Osteocyte (in vitro differentiated cells): Measurements from ENCODE around the gene LARP7. TPM values are rescaled to one million over a fixed set of nuclear protein-coding genes. Genes with fewer than 3 reads are reported as not detected.
A peak's percentile ranks its signal among the peaks of the same experiment; 100 is the strongest.

Source experiments
- DNase-seq: peaks from one replicate; pipeline ENCODE4 v3.0.0; 2021; ENCODE audit warnings: mixed read lengths; ENCODE audit not compliant: unreplicated experiment; ENCODE audit errors: extremely low spot score
- H3K27ac Mint-ChIP-seq: one replicate; pipeline ENCODE4 v1.8.0; 2021; ENCODE audit warnings: mild to moderate bottlenecking, mixed read lengths; ENCODE audit not compliant: unreplicated experiment
- H3K27me3 Mint-ChIP-seq: one replicate; pipeline ENCODE4 v1.8.0; 2021; ENCODE audit warnings: mixed read lengths; ENCODE audit not compliant: unreplicated experiment
- H3K36me3 Mint-ChIP-seq: one replicate; pipeline ENCODE4 v1.8.0; 2021; ENCODE audit warnings: mixed read lengths; ENCODE audit not compliant: unreplicated experiment
- H3K4me1 Mint-ChIP-seq: one replicate; pipeline ENCODE4 v1.8.0; 2021; ENCODE audit warnings: mixed read lengths; ENCODE audit not compliant: unreplicated experiment
- H3K4me3 Mint-ChIP-seq: one replicate; pipeline ENCODE4 v1.8.0; 2021; ENCODE audit warnings: mild to moderate bottlenecking, moderate library complexity, mixed read lengths; ENCODE audit not compliant: unreplicated experiment
- H3K9me3 Mint-ChIP-seq: one replicate; pipeline ENCODE4 v1.8.0; 2021; ENCODE audit warnings: mixed read lengths; ENCODE audit not compliant: unreplicated experiment
- long read RNA-seq: library from polyadenylated mRNA; unstranded; transcript quantifications from one replicate; pipeline ENCODE4 v2.0.0, GENCODE V29; 2021
- total RNA-seq: library from RNA; stranded (reverse); gene quantifications from 2 replicates; pipeline ENCODE4 v1.2.1, GENCODE V29; 2021
- TF ChIP-seq, protein P1 (sequence below): fragments of 200-600 bp; sonication (generic); IDR thresholded peaks from 2 replicates; pipeline ENCODE4 v1.5.0; 2021; ENCODE audit warnings: antibody characterized with exemption, mild to moderate bottlenecking, moderate library complexity

Gene LARP7
- 33.1 and 43.3 TPM in 2 replicates for total RNA-seq
- long read RNA-seq, partial matches to known transcripts = 9 of 17 reads
- long read RNA-seq, other reads (novel, unspliced or antisense) = 5 of 17 reads

DNA sequence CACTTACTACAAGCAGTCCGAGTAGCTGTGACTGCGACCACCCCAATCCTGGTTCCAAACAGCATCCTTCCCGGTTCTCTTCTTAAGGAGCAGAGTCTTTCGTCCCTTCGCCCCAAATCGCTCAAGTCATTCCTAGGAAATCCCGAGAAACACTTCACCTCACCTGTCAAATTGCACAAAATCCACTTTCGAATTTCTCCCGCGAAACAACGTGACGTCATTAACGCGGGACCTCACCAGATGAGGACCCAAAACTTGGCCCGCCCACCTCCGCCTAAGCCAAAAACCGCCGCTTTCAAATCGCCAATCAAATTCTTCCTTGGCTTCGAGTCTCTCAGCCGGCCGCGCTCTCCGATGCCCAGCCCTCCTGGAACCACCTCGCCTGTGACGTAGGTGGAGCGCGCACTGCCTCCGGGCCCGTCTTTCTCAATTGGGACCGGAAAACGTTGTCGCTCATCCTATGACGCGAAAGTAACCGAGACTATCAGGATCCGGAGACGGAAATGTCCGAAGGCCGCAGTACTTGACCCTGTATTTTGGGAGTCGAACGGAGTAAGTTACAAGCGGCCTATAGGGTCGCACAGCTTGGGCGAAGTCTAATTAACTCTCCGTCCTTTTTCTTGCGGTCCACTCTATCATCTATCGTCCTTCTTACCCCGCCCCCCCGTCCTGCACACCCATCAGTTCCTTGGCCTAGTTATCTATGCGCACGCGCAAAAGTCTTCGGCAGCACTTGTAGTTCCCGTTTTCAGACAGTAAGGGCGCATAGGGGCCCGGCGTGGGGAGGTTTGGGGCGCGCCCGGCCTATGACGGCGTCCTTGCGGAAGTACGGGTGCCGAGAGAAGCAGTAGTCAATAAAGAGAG is at the start of gene LARP7, which contains the start of gene ZGRF1:
Gene LARP7 (plus strand): TSS at position 456 of the 864 bp plus-strand sequence. CDS start 7,527 bp downstream, outside the sequence.
Gene ZGRF1 (minus strand): TSS at position 222 of the 864 bp plus-strand sequence. CDS start 3,733 bp downstream, outside the sequence.
- TF ChIP-seq, protein P1, sequence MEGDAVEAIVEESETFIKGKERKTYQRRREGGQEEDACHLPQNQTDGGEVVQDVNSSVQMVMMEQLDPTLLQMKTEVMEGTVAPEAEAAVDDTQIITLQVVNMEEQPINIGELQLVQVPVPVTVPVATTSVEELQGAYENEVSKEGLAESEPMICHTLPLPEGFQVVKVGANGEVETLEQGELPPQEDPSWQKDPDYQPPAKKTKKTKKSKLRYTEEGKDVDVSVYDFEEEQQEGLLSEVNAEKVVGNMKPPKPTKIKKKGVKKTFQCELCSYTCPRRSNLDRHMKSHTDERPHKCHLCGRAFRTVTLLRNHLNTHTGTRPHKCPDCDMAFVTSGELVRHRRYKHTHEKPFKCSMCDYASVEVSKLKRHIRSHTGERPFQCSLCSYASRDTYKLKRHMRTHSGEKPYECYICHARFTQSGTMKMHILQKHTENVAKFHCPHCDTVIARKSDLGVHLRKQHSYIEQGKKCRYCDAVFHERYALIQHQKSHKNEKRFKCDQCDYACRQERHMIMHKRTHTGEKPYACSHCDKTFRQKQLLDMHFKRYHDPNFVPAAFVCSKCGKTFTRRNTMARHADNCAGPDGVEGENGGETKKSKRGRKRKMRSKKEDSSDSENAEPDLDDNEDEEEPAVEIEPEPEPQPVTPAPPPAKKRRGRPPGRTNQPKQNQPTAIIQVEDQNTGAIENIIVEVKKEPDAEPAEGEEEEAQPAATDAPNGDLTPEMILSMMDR = peak; percentile 79
- peaks cover 5% of the 10 kb centered on the region for H3K36me3 Mint-ChIP-seq
- H3K9me3 Mint-ChIP-seq = no peaks in the 10 kb centered on the region
- H3K27me3 Mint-ChIP-seq = no peaks in the 10 kb centered on the region
- peaks cover 13% of the 10 kb centered on the region for H3K4me1 Mint-ChIP-seq
- H3K27ac Mint-ChIP-seq = no peak within 1 kb of the TSS
- DNase-seq = peak; percentile 99
- H3K4me3 Mint-ChIP-seq = no peak within 1 kb of the TSS

DNA sequence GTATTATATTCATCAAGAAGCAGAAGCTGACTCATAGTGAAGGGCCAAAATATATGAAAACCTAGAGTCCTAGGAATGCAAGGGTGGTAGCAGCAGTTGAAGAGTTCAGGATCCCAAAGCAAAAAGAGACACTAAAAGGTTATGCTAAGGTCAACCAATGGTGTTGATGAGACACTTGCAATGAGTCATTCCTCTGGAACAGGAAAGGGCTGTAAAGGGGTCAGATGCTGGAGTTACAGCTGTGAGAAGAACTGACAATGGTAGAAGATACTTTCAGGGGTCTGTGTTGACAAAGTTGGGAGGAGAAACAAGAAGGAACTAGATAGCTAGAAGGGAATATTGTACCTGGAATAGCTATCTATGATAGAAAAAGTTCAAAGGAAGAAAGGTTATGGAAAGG is 47.7 kb upstream of the LARP7 start:
- Mint-ChIP-seq H3K27me3 (no peaks in the 10 kb centered on the region), H3K4me3 (no peak overlapping the region), H3K4me1 (peaks cover 4% of the 10 kb centered on the region), H3K27ac (no peak overlapping the region), H3K36me3 (peaks cover 4% of the 10 kb centered on the region), H3K9me3 (peaks cover 4% of the 10 kb centered on the region)
- no peak for DNase-seq
- TF ChIP-seq, protein P1 = no peak

DNA sequence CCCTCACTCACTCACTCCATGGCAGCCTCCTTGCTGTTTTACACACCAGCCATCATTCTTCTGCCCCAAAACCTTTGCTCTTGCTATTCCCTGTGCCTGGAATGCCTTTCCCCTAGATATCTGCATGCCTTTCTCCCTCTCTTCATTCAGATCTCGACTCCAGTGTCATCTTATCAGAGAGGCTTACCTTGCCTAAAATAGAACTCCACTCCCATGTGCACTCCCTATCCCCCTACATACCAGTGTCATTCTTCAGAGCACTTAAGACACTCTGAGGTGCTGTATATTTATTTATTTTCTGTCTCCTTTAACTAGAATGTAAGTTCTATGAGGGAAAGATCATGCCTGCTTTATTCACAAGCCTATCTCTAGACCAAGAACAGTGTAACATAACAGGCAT is 45.4 kb upstream of the LARP7 start:
- Mint-ChIP-seq H3K27ac (no peak overlapping the region), H3K36me3 (peaks cover 3% of the 10 kb centered on the region), H3K4me3 (no peak overlapping the region), H3K27me3 (no peaks in the 10 kb centered on the region), H3K4me1 (peaks cover 4% of the 10 kb centered on the region), H3K9me3 (peaks cover 4% of the 10 kb centered on the region)
- DNase-seq = no peak
- TF ChIP-seq, protein P1 = no peak

DNA sequence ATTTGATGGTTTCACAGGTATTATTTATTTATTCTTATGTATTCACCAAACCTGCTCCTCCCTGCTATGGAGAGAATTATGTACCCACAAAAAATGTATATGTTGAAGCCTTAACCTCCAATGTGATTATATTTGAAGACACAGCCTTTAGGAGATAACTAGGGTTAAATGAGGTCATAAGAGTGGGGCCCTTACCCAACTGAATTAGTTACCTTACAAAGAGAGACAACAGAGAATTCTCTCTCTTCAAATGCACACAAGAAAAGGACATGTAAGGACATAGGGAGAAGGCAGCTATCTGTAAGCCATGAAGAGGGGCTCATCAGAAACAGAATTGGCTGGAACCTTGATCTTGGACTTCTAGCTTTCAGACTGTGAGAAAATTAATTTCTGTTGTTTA is 44.2 kb upstream of the LARP7 start:
- TF ChIP-seq, protein P1 = no peak
- H3K27me3 Mint-ChIP-seq = no peaks in the 10 kb centered on the region
- H3K4me1 Mint-ChIP-seq = peaks cover 4% of the 10 kb centered on the region
- H3K27ac Mint-ChIP-seq = no peak overlapping the region
- H3K36me3 Mint-ChIP-seq = peaks cover 3% of the 10 kb centered on the region
- H3K9me3 Mint-ChIP-seq = peaks cover 4% of the 10 kb centered on the region
- no peak overlapping the region for H3K4me3 Mint-ChIP-seq
- no peak for DNase-seq

DNA sequence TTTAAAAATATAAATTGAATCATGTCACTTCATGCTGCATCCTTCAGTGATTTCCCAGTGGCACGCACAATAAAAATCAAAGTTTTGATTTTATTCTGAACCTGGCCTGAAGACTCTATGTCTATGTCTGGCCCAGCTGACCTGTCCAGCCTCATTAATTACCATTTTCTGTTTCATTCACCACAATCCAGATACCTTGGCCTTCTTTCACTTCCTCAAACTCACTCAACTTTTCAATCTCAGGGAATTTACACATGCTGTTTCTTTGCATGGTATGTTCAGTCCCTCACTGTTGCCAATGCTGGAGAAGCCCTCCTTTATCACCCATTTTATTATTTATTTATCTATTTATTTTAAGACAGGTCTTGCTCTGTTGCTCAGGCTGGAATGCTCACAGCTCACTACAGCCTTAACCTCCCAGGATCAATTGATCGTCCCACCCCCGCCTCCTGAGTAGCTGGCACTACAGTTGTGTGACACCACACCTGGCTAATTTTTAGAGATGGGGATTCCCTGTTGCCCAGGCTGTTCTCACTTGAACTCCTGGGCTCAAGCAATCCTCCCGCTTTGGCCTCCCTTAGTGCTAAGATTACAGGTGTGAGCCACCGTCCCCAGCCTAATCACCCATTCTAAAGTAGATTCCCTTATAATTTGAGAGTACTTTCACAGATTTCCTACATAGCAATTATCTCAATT is 43.4 kb upstream of the LARP7 start:
- no peak for DNase-seq
- H3K4me3 Mint-ChIP-seq = no peak overlapping the region
- H3K36me3 Mint-ChIP-seq = peaks cover 3% of the 10 kb centered on the region
- no peak overlapping the region for H3K27ac Mint-ChIP-seq
- peaks cover 4% of the 10 kb centered on the region for H3K9me3 Mint-ChIP-seq
- no peaks in the 10 kb centered on the region for H3K27me3 Mint-ChIP-seq
- TF ChIP-seq, protein P1 = no peak
- peaks cover 4% of the 10 kb centered on the region for H3K4me1 Mint-ChIP-seq
